AG20443 (cell line): ENCODE results near the gene ADORA2A.

Source experiments
- DNase-seq: peaks from one replicate; pipeline ENCODE4 v3.0.0; 2012; ENCODE audit warnings: low spot score, mixed read lengths

ADORA2A gene

DNA sequence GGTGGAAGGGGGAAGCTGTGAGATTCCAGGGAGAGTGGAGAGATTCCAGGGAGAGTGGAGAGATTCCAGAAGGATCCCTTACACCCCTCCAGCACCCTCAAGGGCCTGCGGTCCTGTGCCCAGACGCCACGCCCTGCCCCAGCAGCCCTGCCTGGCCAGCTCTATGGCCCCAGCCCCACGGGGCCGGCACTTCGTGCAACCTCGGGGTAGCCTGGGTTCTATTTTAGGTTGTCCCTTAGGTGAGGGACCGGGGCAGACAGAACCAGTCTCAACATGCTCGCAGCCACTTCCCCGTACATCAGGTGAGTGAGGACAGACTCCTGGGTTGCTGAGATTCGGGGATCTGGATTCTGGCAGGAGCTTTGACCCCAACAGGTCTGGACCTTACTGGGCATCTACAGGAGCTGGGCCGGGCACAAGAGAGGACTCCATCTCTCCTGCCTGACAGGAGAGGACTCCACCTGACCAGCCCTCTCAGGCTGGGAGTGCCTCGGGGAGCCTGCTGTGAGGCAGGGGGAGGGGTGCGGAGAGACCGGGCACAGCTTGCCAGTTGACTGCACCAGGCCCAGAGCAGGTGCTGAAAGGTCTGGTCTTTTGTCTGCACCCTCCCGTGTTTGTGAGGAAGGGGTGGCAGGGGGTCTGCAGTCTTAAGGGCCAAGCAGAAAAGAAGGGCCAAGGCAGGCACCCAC is 8.5 kb upstream of the ADORA2A start:
- no peak for DNase-seq

DNA sequence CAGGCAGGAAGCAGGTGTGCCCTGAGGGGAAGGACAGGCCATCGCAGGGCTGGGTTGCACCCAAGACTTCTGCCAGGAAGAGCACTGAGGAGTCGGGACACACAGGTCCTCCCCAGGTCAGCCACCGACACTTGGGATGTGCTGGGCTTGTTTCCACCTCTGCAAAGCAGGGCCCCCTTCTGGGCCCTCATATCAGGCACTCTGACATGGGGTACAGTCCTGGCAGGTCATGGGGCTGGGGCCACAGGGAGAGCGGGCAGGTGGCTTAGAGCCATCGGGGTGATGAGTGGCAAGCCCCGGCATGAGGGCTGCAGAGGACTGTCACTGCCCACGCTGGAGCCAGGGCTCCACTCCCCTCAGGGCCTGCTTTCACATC is 7.9 kb upstream of the ADORA2A start:
- no peak for DNase-seq

DNA sequence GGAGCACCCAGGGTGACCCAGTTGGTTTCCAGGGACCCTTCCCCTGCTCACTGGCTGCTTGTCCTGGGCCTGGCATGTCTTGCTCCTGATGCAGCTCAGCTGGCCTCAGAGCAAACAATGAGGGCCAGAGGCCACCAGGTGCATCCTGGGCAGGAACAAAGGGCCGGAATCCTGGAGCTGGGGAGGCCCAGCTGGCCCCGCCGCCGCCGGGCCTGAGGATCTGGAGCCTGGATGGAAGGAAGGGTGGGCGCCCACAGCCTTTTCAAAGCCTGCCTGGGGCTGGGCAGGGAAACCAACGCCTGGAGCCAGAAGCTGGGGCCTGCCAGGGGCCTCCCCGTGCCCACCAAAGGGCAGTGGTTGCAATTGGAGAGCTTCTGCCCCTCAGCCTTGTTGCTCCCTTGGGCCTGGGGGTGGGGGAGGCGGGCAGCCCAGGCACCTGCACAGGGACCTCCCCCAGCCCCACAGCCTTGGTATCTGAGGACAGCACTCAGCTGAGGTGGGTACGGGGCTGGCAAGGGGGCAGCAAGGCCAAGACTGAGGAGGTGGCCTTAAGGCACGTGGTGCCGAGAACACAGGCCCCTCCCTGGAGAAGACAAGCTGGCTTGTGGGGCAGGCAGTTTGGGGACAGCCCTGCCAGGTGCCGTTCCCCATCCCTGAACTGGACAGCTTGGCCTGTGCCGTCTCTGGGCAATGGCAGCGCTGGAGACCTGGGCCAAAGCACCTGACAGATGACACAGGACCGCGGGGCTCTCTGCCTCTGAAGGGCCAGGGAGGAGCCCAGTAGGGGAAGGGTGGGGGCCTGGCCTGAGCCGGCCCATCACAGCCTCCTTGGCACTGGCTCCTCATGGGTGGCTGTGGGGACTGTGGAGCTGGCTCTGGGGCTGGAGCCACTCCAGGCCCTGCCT is 7.1 kb upstream of the ADORA2A start:
- no peak for DNase-seq

DNA sequence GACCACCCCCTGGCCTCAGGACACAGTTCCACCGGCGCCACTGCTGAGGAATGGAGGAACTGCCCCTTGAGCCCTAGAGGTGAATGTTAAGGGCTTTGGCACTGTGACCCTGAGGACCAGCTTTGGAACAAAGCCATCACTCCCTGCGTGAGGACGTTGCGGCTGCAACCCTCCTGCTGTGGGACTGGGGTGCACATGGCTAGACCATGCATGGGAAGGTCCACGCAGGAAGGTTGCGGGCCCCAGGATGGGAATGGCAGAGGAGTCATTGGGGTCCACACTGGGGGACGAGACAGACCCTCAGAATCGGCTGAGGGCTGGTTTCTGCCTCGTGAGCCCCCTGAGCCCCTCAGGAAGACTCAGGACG is 6.4 kb upstream of the ADORA2A start:
- no peak for DNase-seq

DNA sequence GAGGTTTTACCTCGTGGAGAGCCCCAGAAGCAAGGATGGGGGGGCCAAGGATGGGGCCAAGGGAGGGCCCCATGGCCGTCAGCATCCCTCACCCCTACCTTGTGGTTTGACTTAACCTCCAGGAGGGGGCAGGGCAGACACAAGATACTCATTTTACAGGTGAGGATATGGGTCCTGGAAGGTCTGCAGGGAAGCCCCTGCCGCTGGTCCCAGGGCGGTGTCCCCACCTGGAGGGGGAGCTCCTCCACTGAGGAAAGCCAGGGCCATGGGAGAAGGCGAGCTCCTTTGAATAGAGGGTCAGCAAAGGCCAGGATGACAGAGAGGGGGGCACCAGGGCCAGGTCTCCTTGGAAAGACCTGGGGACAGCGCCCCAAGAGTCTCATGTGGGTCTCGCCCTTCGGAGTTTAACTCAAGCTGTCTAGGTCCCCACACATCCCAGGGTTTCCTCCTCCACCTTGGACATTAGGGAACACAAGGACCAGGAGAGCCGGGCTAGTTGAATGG is 5.9 kb upstream of the ADORA2A start:
- DNase-seq = no peak

DNA sequence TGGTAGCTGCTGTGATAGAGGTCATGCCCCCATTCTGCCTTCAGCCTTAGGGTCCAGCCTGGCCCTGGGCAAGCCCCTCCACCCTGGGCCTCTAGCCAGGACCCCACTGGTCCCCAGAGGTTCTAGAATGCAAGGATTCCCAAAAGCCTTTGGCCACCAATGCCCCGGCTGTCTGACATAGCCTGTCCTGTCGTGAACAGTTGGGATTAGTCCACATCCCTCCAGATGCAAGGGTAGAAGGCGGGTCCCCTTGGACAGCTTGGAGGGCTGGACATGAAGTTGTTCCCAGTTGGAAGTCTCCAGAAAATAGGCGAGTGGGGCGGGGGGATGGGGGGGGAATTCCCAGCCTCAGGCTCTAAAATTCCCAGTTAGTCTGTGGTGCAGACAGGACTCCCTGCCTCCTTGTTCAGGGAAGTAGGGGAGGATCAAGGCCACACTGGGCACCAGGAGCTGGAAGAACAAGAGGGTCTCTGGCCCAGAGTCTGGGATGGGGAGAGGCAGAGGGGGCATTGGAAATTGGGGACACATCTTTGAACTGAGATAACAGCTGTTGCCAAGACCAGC is 5.2 kb upstream of the ADORA2A start:
- no peak for DNase-seq

DNA sequence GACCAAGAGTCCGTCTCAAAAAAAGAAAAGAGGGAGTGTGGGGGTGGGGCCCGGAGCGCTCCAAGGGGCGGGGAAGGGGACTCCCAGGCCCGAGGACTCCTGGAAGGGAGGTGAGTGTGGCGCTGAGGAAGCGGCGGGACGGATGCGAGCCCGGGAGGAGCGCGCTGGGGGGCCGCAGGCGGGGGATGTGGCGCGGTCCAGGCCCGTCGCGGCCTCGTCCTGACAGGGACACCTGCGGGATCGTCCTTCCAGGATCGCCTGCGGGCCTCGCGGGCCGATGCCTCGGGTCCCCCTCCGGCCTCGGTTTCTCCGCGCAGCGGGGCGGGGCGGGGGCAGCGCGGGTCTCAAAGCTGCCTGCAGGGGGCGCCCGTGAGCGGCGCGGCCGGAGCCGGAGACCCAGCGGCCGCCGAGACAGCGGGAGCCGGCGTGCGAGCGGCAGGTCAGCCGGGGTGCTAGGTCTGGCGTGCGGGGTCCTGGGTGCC is 3.8 kb upstream of the ADORA2A start:
- peak; percentile 93 for DNase-seq

DNA sequence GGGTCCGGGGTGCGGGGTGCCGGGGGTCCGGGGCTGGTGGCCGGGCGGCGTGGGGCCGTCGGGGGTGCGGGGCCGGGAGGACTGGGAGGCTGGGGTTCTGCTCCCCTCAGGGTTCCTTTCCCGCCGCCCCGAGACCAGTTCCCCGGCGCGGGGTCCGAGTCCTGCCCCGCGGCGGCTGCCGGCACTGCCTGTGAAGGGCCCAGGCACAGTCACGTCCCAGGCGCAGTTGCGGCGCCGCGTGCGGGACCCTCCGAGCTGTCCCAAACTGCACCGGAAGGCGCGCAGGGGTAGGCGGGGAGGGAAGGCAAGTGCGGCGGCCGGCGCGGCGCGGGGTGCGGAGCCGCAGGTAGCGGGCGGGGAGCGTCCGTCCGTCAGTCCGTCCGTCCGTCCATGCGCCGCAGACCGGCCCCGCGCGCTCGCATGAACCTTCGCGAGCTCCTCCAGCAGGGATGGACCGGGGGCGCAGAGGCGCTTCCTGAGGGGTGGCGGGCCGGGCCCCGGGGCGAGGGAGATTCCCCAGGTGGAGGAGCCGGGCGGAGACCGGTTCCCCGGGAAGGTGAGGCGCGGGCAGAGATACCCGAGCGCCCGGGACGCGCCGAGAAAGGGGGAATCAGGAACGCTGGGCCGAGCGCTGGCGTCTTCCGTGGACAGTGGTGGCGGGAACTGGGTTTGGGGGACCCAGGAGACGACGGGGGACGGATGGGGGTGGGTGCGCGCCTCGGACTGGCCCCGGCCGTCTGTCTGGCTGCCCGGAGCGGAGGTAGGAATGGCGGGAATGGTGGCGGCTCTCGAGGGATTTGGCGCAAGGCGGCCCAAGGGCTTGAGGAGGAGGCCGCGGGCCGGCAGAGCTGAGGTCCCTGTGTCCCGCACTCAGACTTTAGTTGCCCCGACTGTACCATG is 3.1 kb upstream of the ADORA2A start:
- no peak for DNase-seq

DNA sequence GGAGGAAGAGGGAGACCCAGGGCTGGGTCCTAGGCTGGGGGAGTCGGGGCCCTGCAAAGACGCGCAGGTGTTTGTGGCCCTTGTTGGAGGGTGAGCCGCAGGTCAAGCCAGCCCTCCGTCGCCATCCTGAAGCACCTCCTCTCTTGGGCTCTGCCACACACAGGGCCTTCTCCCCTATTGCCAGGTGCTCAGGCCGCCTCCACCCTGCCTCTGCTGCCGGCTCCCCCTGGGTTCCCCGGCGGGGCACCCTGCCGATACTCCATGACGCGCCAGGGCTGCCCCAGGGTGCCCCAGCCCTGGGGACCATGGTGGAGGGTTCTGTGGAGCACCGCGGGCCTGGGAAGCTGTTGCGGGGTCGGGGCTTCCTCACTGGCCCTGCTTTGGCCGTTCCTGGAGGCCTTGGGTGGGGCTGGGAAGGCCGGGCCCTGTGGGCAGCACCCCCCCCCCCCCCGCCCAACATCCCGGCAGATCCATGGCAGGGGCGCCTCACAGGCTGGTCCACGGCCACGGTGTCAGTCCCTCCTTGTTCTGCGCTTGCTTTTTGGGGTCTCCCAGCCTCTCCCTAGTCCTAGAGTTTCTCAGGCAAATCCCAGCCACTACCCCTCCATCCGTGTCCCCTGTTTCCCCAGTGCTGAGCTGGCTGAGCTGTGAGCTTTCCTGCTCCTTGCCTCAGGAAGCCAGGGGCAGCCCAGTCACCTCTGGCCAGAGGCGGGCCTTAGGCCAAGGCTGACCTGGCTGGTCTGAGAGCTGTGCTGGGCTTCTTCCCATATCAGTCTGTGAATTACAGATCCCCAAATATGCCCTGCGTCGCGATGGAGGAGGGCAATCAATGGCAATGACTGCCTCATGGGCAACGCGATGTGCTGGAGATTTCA is 2.3 kb upstream of the ADORA2A start:
- DNase-seq = no peak

DNA sequence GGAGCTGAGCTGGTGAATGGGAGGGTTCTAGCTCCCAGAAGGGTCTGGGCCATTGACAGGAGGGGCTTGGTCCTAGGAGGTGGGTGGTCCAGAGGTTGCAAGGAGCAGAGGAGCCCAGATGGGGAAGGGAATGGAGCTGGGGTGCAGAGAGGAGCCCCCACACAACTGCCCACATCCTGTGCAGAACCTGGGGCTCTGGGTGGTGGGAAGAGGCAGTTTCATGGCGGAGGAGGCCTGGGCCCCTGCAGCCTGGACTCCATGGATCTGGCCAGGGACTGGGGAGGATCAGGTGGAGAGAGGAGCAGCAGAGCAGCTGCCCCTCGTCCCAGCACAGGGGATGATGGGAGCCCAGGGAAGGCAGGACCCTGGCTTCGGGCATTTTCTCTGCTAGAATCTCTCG is 963 bp upstream of the ADORA2A start:
- no peak for DNase-seq

DNA sequence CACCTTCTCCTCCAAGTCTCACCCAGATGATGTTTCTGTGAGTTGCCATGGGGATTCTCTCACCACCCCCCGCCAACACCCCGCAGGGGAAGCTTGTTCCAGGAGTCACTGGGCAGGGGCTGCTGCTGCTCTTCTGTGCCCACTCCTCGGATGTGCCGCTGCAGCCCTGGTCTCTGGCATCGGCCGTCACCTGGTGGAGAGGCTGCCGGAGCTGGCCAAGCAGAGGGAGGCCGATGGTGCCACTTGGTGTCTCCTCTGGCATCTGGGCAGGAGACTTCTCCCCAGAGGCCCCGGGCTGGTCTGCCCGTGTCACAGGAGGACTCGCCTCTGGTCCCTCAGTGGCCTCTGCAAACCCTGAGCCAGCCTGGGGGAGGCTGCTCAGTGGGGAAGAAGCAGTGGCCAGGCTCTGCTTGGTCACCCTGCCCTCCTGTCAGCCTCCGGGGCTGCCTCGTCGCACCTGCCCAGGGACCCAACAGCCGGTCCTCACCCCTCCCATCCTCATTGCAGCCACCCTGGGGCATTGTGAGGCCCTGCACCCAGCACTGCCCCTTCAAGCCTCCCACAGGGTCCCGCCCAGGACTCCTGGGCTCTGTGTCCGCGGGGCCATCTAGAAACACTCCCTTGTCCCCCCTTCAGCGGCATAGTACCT is 424 bp upstream of the ADORA2A start:
- DNase-seq = no peak

DNA sequence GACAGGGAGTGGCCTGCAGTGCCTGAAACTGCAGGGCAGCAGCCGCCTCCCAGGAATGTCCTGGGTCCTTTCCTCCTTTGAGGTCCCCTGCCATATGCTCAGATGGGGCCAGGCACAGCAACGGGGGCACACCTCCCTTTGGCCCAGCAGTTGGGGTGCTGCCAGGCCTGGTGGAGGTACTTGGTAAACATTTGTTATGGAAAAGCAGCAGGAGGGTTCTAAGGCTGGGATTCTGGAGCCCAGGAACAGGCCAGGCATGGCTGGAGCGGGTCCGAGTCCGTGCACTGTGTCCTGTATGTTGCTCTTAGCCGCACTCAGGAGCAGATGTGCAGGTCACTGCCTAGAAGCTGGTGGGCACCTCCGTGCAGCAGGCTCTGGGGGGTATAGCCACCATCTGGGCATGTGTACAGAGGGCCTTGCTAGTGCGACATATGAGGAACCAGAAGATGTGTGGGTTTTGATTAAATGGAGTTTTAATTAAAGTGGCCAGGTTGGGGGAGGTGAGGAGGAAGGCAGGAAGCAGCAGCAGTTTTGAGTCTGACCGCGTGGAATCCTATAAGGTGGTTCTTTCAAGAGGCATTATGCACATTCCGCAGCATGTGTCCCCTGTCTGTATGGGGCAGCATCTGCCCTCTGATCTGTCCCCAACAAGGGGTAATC is 1.5 kb downstream of the ADORA2A start:
- no peak for DNase-seq

DNA sequence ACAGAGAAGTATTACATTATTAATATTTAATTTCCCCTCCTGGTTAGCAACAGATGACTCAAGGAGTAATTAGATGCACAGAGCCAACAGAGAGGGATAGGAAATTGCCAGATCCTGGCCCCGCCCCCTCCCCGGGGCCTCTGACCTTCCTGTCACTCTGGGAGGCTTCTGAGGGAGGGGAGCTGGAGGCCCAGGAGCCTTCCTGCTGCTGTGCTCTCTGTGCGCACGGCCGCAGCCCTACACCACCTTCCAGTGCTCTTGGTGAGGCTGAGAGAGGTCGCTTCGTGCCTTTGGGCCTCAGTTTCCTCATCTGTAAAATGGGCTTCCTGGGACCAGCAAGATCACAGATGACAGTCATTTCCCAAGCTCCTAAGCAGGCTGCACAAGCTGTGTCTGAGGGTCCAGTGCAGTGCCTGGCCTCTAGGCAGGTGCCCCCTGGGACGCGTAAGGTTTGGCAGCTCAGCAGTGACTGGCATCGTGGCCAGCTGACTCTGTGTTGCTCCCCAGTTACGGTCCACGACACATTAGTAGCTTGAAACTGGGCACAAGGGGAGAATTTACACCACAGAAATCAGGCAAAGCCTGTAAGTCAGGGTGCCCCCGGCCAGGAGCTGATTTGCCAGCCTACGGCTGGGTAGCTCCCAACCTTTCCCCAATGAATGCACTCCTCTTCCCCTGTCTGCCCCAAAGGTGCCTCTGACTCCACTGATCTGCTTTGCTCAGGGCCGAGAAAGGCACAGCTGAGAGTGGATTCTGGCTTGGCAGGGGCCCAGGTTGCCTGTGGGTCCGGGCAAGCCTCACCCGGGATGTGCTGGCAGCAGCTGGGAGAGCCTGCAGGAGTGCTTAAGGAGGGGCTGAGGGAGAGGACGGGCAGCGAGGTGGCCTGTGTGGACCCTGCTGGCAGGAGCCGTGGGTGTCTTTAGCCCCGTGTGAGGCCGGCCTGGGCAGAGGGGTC is 2.3 kb downstream of the ADORA2A start:
- DNase-seq = peak; percentile 52

DNA sequence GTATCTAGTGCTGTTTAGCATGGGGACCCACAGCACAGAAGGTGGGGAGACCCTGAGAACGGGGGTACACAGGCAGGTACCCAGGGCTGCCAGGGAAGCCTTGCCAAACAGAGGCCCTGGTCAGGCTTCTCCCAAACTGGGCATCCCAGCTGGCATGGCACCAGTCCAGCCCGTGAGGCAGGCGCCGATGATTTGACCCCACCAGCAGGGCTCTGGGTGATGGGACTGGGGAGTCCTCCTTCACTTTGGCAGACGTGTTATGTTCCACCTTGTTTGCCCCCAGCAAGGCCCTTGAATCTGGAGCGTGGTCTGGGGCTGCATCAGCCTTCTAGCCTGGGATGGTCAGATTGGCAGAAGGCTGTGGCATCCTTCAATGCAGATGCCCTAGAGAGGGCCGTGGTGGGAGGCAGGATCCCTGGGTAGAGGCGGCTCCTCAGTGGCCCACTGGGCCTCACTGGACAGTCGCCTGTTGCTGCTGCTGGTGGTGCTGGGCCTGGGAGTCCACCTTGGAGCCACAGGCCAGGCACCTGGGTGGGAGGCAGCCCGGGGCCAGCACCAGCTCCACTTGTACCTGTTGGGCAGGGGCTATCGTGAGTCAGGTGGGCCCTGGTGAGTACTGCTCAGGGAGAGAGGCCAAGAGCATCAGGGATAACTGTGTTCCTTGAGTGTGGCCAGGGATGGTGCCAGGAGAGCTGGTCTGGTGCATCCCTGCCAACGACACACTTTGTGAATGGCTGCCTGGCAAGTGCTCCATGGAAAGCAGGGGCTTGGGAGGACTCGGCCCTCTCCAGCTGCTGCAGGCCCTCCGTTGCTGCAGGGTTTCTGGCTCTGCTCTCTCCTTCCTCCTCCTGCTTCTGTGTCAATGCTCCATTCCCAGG is 3.3 kb downstream of the ADORA2A start:
- DNase-seq = no peak

DNA sequence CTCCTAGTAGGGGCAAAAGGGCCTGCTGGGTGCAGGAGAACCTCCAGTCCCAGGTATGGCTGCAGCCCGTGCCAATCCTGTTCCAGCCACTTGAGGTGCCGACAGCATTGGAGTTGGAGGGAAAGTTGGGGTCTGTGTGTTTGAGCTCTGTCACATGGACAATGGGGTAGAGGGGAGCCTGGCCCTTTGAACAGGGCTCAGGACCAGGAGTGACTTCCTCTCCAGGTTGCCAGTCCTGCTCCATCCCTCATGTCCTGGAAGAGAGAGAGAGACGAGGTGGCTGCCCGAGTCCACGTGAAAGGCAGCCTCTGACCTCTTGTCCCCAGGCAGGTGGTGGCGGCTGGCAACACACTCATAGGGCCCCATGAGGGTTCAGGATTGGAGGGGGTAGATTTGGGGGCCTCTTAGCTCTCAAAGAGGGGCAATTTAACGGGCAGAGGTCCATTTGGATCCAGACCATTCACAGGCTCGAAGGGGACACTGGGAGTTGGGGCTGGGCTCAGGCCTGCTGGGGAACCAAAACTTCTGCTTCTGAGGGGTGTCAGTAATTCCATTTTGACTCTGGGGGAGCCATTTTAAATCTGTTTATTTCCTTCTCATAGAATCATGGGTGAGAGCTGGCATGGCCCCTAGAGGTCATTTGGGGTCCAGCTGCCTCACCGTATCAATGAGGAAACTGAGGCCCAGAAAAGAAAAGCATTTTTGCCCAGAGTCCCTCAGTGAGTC is 4.1 kb downstream of the ADORA2A start:
- DNase-seq = no peak

DNA sequence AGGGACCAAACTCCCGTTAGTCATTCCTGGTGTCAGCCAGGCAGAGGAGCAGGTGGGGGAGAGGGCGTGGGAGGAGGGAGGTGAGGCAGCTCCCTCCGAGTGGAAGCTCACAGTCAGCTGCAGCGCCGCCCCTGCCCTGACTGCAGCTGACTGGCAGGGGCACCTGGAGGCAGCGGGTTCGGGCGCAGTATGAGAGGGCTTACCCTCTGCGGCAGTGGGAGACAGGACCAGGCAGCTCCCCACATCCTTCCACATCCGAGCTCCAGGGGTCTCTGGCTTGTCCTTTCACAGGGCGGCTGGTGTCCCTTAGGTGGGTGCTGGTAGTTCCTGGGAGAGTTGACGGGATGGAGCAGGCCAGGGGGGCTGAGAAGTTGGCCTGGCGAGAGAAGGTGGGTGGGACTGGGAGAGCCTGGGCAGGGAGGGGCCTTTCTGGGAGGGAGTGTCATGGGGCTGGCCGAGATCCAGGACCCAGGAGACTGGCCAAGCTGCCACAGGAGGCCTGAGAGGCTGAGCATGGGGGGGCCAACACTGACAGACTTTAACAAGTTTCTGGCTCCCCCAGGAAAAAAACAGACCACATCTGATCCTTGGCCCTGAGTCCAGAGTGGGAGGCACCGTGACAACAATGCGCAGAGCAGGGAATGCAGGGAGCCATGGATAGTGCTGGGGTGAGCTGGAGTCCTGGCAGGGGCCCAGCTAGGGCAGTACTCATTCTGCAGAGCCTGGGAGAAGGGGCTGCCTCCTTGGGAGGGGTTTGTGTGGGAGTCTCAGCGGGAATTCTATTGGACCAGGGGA is 4.9 kb downstream of the ADORA2A start:
- peak; percentile 63 for DNase-seq
